Parathyroid adenoma (tissue), 2 donors: ENCODE measurements around the gene RNASE8.
A peak's percentile ranks its signal among the peaks of the same experiment; 100 is the strongest.
"Not testable (repeated sequence)": the region's sequence is repeated elsewhere in the genome, so short reads cannot be mapped to it uniquely, and the experiment has no call there.

ENCODE experiments used
- H2AFZ ChIP-seq: fragments of 300-600 bp; sonication (generic); one replicate; pipeline ENCODE4 v1.7.0; 2017; ENCODE audit warnings: antibody characterized with exemption, mild to moderate bottlenecking
- H3K27ac ChIP-seq: fragments of 300-600 bp; sonication (generic); one replicate; pipeline ENCODE4 v1.7.0; 2017
- H3K27me3 ChIP-seq: fragments of 300-600 bp; sonication (generic); one replicate; pipeline ENCODE4 v1.7.0; 2017; ENCODE audit warnings: low read length; ENCODE audit not compliant: control insufficient read depth, insufficient read depth
- H3K36me3 ChIP-seq: fragments of 300-600 bp; sonication (generic); one replicate; pipeline ENCODE4 v1.7.0; 2017; ENCODE audit warnings: low read length; ENCODE audit not compliant: control insufficient read depth, insufficient read depth
- H3K4me1 ChIP-seq: fragments of 300-600 bp; sonication (generic); one replicate; pipeline ENCODE4 v1.7.0; 2017; ENCODE audit warnings: control low read depth
- H3K4me2 ChIP-seq: fragments of 300-600 bp; sonication (generic); one replicate; pipeline ENCODE4 v1.7.0; 2017; ENCODE audit warnings: low read length
- H3K4me3 ChIP-seq: fragments of 300-600 bp; sonication (generic); one replicate; pipeline ENCODE4 v1.7.0; 2017; ENCODE audit warnings: low read depth, low read length
- H3K79me2 ChIP-seq: fragments of 300-600 bp; sonication (generic); one replicate; pipeline ENCODE4 v1.7.0; 2017; ENCODE audit warnings: control low read depth
- H3K9ac ChIP-seq: fragments of 300-600 bp; sonication (generic); one replicate; pipeline ENCODE4 v1.7.0; 2017; ENCODE audit warnings: mild to moderate bottlenecking
- H3K9me3 ChIP-seq: fragments of 300-600 bp; sonication (generic); one replicate; pipeline ENCODE4 v1.7.0; 2017; ENCODE audit warnings: low read length; ENCODE audit not compliant: control insufficient read depth
- TF ChIP-seq, protein P1 (sequence below): fragments of 300-600 bp; sonication (generic); IDR thresholded peaks from one replicate; pipeline ENCODE4 v1.7.0; 2017; ENCODE audit warnings: antibody characterized with exemption, mild to moderate bottlenecking
- donor health status: primary hyperparathyroidism.

The RNASE8 gene, protein sequence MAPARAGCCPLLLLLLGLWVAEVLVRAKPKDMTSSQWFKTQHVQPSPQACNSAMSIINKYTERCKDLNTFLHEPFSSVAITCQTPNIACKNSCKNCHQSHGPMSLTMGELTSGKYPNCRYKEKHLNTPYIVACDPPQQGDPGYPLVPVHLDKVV

DNA sequence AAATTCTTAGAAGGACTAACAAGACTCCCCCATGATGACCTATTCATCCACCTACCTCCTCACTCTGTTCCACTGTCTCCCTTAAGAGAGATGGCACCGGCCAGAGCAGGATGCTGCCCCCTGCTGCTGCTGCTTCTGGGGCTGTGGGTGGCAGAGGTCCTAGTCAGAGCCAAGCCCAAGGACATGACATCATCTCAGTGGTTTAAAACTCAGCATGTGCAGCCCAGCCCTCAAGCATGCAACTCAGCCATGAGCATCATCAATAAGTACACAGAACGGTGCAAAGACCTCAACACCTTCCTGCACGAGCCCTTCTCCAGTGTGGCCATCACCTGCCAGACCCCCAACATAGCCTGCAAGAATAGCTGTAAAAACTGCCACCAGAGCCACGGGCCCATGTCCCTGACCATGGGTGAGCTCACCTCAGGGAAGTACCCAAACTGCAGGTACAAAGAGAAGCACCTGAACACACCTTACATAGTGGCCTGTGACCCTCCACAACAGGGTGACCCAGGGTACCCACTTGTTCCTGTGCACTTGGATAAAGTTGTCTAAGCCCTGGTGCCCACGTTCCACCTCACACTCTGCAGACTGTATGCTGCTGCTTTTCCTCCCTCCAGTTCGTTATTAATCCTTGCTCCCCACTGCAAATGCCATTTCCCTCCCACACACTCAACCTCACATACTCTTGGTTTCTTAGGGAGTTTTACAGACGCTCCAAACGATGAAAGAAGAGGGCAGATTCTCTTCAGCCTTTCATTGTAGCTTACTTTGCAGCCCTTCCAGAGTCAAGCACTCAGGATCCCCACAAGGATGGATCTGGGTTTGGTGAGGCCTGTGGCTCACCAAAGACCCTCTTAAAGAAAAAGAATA is at the start of gene RNASE8:
Gene RNASE8 (plus strand): TSS at position 20 of the 873 bp plus-strand sequence. CDS start 71 bp downstream, at position 91.
- Histone ChIP-seq H3K4me1 (peaks cover 8% of the 10 kb centered on the region), H3K9ac (no peak within 1 kb of the TSS), H3K4me3 (no peak within 1 kb of the TSS), H3K27ac (no peak within 1 kb of the TSS), H3K79me2 (no peaks in the 10 kb centered on the region), H3K27me3 (no peaks in the 10 kb centered on the region), H3K9me3 (no peaks in the 10 kb centered on the region), H3K4me2 (no peak within 1 kb of the TSS), H2AFZ (peak within 1 kb of the TSS; percentile 13), H3K36me3 (no peaks in the 10 kb centered on the region)
- TF ChIP-seq, protein P1, sequence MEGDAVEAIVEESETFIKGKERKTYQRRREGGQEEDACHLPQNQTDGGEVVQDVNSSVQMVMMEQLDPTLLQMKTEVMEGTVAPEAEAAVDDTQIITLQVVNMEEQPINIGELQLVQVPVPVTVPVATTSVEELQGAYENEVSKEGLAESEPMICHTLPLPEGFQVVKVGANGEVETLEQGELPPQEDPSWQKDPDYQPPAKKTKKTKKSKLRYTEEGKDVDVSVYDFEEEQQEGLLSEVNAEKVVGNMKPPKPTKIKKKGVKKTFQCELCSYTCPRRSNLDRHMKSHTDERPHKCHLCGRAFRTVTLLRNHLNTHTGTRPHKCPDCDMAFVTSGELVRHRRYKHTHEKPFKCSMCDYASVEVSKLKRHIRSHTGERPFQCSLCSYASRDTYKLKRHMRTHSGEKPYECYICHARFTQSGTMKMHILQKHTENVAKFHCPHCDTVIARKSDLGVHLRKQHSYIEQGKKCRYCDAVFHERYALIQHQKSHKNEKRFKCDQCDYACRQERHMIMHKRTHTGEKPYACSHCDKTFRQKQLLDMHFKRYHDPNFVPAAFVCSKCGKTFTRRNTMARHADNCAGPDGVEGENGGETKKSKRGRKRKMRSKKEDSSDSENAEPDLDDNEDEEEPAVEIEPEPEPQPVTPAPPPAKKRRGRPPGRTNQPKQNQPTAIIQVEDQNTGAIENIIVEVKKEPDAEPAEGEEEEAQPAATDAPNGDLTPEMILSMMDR: peak; percentile 38

DNA sequence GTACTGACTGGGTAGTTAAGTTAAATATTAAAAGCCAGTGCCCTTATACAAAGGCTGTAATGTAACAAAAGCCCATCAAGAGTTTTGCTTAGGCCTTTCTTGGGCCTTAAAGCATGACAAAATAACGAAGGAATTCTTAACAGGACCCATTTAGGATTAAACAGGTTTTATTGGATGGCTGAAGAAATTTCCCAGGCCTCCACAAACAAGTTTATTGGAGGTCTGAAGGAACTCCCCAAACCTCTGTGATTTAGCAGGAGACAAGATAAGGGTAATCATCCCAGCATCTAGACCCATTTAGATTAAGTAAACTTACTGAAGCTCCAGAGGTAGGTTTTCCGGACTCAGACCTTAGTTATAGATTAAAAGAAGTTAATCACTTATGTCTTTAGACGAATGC is 47.9 kb upstream of the RNASE8 start:
- H3K4me2 ChIP-seq, H3K4me3 ChIP-seq, H3K9ac ChIP-seq, H3K4me1 ChIP-seq, H3K79me2 ChIP-seq, H3K27me3 ChIP-seq, H3K27ac ChIP-seq, H3K9me3 ChIP-seq, H3K36me3 ChIP-seq: not testable (repeated sequence)
- H2AFZ ChIP-seq: peak overlapping the region; percentile 1

DNA sequence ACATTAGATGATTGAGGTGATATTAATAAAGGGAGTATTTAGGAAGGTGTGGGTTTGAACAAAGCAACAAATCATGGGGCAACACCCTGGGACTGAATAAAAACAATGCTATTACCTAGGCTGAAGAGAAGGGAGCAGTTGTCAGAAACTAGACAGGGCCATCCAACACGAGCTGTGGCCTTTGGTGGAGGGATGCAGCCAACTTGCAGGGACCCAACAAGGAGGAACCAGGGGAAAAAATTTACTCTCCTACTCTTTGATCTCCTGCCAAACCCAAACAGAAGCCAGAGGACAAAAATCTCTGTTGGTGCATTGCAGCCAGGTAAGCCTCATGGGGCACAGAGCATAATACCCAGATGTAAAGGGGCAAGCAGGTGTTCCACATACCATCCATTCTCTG is 46.5 kb upstream of the RNASE8 start:
- peaks cover 3% of the 10 kb centered on the region for H3K4me1 ChIP-seq
- no peak overlapping the region for H3K27ac ChIP-seq
- H3K4me3 ChIP-seq: no peak overlapping the region
- no peaks in the 10 kb centered on the region for H3K27me3 ChIP-seq
- no peak overlapping the region for H3K9ac ChIP-seq
- H2AFZ ChIP-seq: no peak overlapping the region
- TF ChIP-seq, protein P1: no peak
- no peaks in the 10 kb centered on the region for H3K79me2 ChIP-seq
- no peaks in the 10 kb centered on the region for H3K36me3 ChIP-seq
- no peaks in the 10 kb centered on the region for H3K9me3 ChIP-seq
- no peak overlapping the region for H3K4me2 ChIP-seq

DNA sequence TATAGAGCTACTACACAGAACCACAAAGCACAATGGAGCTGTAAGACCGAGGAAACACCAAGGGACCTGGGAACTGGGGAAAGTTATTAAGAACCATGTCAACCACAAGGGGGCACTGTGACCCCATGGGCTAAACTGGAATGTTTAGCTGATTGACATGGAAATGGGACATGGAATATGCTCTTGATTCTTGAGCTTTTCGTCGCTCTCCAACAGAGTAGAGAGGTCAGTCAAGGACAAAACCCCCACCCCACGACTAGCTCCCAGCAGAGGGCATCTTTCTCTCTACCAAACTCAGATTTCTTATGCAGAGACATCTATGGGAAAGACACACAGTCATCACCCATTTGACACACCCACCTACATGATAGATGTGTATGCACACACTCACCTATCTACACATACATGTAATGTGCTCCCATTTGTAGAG is 42.8 kb upstream of the RNASE8 start:
- Histone ChIP-seq H3K27me3 (no peaks in the 10 kb centered on the region), H3K9me3 (no peaks in the 10 kb centered on the region), H3K4me2 (no peak overlapping the region), H3K36me3 (no peaks in the 10 kb centered on the region), H3K79me2 (no peaks in the 10 kb centered on the region), H3K9ac (no peak overlapping the region), H3K4me3 (no peak overlapping the region), H2AFZ (no peak overlapping the region), H3K4me1 (peaks cover 3% of the 10 kb centered on the region), H3K27ac (no peak overlapping the region)
- TF ChIP-seq, protein P1: peak; percentile 98

DNA sequence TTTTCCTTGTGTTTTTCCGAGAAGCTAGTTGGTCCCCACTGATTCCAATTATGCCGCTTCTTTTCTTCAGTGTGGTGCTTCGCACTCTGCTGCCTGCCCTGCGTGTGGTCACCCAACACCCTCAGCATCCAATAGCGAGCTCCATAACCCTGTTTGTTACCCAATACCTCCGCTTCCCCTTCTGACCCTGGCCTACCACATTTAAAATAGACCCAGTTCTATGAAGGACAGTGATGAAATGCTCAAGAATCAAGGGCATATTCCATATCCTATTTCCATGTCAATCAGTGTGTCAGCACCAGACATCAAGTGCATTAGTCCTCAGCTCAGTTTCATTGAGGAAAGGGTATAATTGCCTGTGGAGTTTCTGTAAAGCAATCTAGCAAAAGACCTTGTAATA is 42.3 kb upstream of the RNASE8 start:
- Histone ChIP-seq H3K27ac (no peak overlapping the region), H3K9ac (no peak overlapping the region)

More for the DNA sequence above, 42.3 kb upstream of the RNASE8 start:
- no peaks in the 10 kb centered on the region for H3K79me2 ChIP-seq
- H3K4me3 ChIP-seq: no peak overlapping the region
- H3K27me3 ChIP-seq: no peaks in the 10 kb centered on the region
- H2AFZ ChIP-seq: no peak overlapping the region
- H3K4me1 ChIP-seq: peaks cover 3% of the 10 kb centered on the region
- no peak overlapping the region for H3K4me2 ChIP-seq
- TF ChIP-seq, protein P1: no peak
- no peaks in the 10 kb centered on the region for H3K36me3 ChIP-seq
- H3K9me3 ChIP-seq: no peaks in the 10 kb centered on the region
